ENCODE data around the gene MAP2. TPM values are rescaled to one million over a fixed set of nuclear protein-coding genes. Genes with fewer than 3 reads are reported as not detected.

The MAP2 gene
- total and polyA plus RNA-seq, 4 donors, result 0.70 to 4.2 (median 1.9) TPM

GRCh38 chr2:209719034-209719433, 295.2 kb downstream of the MAP2 start:
- Histone ChIP-seq H3K27ac (ENCODE audit: low read depth in 1 of 2, low read length in 2 of 2) (no peak overlapping the region), H3K27me3 (ENCODE audit: control insufficient read depth in 4 of 4, insufficient read depth in 4 of 4, low read length in 3 of 4) (no peaks in the 10 kb centered on the region), H3K4me3 (ENCODE audit: low read depth in 1 of 3, low read length in 3 of 3) (no peak overlapping the region), H3K4me1 (ENCODE audit: control insufficient read depth in 4 of 4, insufficient read depth in 4 of 4, low read length in 3 of 4) (no peaks in the 10 kb centered on the region), H3K36me3 (ENCODE audit: control insufficient read depth in 4 of 4, insufficient read depth in 3 of 4, low read depth in 1 of 4, low read length in 3 of 4) (no peaks in the 10 kb centered on the region), H3K9me3 (ENCODE audit: control insufficient read depth in 4 of 4, low read length in 3 of 4) (no peaks in the 10 kb centered on the region), H3K9ac (ENCODE audit: low read depth in 1 of 2, low read length in 2 of 2) (no peak overlapping the region)
- no peak for DNase-seq (ENCODE audit: low spot score)
- TF ChIP-seq SP1 (IDR thresholded peaks at IDR 0.05), result no peak
- TF ChIP-seq JUND (IDR thresholded peaks at IDR 0.05), result no peak
- no peak for TF ChIP-seq HNF4G (IDR thresholded peaks at IDR 0.05)
- no peak for TF ChIP-seq RAD21 (IDR thresholded peaks at IDR 0.05)
- no peak for TF ChIP-seq GABPA (IDR thresholded peaks at IDR 0.05 in 1 of 2, conservative IDR thresholded peaks at IDR 0.05 in 1 of 2)
- 70% methylated on average over 5 of the region's 5 CpGs for WGBS

DNA sequence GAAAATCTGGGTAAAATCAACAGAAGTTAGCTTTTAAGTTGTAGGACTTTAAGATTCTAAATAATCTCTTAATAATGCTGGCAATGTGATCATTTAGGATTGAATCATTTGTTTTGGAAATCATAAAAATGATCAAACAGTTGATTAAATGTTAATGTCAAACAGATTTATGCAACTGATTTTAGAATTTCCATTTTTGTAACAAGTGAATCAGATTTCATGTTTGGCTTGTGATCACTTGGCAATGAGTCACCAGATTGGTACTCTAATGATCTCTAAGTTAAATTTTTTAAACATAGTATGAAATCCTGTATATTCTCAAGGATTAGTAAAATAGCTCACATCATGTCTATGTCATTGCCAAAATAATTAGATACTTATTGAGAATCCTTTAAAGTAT, 297.6 kb downstream of the MAP2 start:
- Histone ChIP-seq H3K4me1 (ENCODE audit: control insufficient read depth in 4 of 4, insufficient read depth in 4 of 4, low read length in 3 of 4) (no peaks in the 10 kb centered on the region), H3K27ac (ENCODE audit: low read depth in 1 of 2, low read length in 2 of 2) (no peak overlapping the region), H3K4me3 (ENCODE audit: low read depth in 1 of 3, low read length in 3 of 3) (no peak overlapping the region), H3K36me3 (ENCODE audit: control insufficient read depth in 4 of 4, insufficient read depth in 3 of 4, low read depth in 1 of 4, low read length in 3 of 4) (no peaks in the 10 kb centered on the region), H3K27me3 (ENCODE audit: control insufficient read depth in 4 of 4, insufficient read depth in 4 of 4, low read length in 3 of 4) (no peaks in the 10 kb centered on the region), H3K9me3 (ENCODE audit: control insufficient read depth in 4 of 4, low read length in 3 of 4) (no peaks in the 10 kb centered on the region), H3K9ac (ENCODE audit: low read depth in 1 of 2, low read length in 2 of 2) (no peak overlapping the region)
- TF ChIP-seq GABPA (IDR thresholded peaks at IDR 0.05 in 1 of 2, conservative IDR thresholded peaks at IDR 0.05 in 1 of 2), result no peak
- TF ChIP-seq TAF1 (conservative IDR thresholded peaks at IDR 0.05), result no peak
- TF ChIP-seq FOXA2 (IDR thresholded peaks at IDR 0.05), result no peak
- TF ChIP-seq YY1 (IDR thresholded peaks at IDR 0.05), result no peak
- TF ChIP-seq, protein P1, sequence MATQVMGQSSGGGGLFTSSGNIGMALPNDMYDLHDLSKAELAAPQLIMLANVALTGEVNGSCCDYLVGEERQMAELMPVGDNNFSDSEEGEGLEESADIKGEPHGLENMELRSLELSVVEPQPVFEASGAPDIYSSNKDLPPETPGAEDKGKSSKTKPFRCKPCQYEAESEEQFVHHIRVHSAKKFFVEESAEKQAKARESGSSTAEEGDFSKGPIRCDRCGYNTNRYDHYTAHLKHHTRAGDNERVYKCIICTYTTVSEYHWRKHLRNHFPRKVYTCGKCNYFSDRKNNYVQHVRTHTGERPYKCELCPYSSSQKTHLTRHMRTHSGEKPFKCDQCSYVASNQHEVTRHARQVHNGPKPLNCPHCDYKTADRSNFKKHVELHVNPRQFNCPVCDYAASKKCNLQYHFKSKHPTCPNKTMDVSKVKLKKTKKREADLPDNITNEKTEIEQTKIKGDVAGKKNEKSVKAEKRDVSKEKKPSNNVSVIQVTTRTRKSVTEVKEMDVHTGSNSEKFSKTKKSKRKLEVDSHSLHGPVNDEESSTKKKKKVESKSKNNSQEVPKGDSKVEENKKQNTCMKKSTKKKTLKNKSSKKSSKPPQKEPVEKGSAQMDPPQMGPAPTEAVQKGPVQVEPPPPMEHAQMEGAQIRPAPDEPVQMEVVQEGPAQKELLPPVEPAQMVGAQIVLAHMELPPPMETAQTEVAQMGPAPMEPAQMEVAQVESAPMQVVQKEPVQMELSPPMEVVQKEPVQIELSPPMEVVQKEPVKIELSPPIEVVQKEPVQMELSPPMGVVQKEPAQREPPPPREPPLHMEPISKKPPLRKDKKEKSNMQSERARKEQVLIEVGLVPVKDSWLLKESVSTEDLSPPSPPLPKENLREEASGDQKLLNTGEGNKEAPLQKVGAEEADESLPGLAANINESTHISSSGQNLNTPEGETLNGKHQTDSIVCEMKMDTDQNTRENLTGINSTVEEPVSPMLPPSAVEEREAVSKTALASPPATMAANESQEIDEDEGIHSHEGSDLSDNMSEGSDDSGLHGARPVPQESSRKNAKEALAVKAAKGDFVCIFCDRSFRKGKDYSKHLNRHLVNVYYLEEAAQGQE (IDR thresholded peaks at IDR 0.05), result no peak
- TF ChIP-seq ATF3 (IDR thresholded peaks at IDR 0.05), result no peak
- TF ChIP-seq RAD21 (IDR thresholded peaks at IDR 0.05), result no peak
- no peak for TF ChIP-seq EGR1 (IDR thresholded peaks at IDR 0.05; ENCODE audit: low read depth in 2 of 2)
- TF ChIP-seq MAX (IDR thresholded peaks at IDR 0.05), result no peak
- no peak for TF ChIP-seq CTCF (IDR thresholded peaks at IDR 0.05; ENCODE audit: low read depth, low read length, missing input control)
- no peak for TF ChIP-seq RXRA (IDR thresholded peaks at IDR 0.05)
- TF ChIP-seq HNF4G (IDR thresholded peaks at IDR 0.05), result no peak
- no peak for TF ChIP-seq HNF4A (conservative IDR thresholded peaks at IDR 0.05)
- TF ChIP-seq, protein P2, sequence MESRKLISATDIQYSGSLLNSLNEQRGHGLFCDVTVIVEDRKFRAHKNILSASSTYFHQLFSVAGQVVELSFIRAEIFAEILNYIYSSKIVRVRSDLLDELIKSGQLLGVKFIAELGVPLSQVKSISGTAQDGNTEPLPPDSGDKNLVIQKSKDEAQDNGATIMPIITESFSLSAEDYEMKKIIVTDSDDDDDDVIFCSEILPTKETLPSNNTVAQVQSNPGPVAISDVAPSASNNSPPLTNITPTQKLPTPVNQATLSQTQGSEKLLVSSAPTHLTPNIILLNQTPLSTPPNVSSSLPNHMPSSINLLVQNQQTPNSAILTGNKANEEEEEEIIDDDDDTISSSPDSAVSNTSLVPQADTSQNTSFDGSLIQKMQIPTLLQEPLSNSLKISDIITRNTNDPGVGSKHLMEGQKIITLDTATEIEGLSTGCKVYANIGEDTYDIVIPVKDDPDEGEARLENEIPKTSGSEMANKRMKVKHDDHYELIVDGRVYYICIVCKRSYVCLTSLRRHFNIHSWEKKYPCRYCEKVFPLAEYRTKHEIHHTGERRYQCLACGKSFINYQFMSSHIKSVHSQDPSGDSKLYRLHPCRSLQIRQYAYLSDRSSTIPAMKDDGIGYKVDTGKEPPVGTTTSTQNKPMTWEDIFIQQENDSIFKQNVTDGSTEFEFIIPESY (IDR thresholded peaks at IDR 0.05), result no peak
- TF ChIP-seq JUND (IDR thresholded peaks at IDR 0.05), result no peak
- TF ChIP-seq FOXA1 (IDR thresholded peaks at IDR 0.05), result no peak
- TF ChIP-seq NR2F2 (IDR thresholded peaks at IDR 0.05), result no peak
- TF ChIP-seq SP1 (IDR thresholded peaks at IDR 0.05), result no peak
- no peak for DNase-seq (ENCODE audit: low spot score)

All from liver (tissue), 9 donors.